Psoas muscle (tissue), 8 donors: Measurements from ENCODE around the gene CDKN2B-AS1. TPM values are rescaled to one million over a fixed set of nuclear protein-coding genes. Genes with fewer than 3 reads are reported as not detected.

Experiments
- ATAC-seq, 4 donors: fragments of 200-7000 bp; cut with Tn5 transposase; one replicate each; pipeline ENCODE4 v1.9.1; 2020; ENCODE audit warnings: moderate library complexity in 3 of 4, mild to moderate bottlenecking in 2 of 4
- DNase-seq, 2 donors: peaks; one replicate each; pipeline ENCODE4 v3.0.0-alpha.2; 2020
- H3K27ac ChIP-seq: fragments of 200-600 bp; one replicate; pipeline ENCODE4 v1.8.0; 2022
- H3K27me3 ChIP-seq, 3 donors: fragments of 200-600 bp in 1 of 3; one replicate each; pipeline versions ENCODE4 v1.6.1 to v1.8.0; 2013 to 2022; ENCODE audit warnings: low read length in 2 of 3, mild to moderate bottlenecking in 2 of 3, moderate library complexity in 1 of 3; ENCODE audit not compliant: insufficient read depth in 3 of 3
- H3K36me3 ChIP-seq, 2 donors: fragments of 200-600 bp in 1 of 2; one replicate each; pipeline versions ENCODE4 v1.6.1 to v1.8.0; 2013 to 2022; ENCODE audit warnings: low read depth in 1 of 2, mild to moderate bottlenecking in 1 of 2, moderate library complexity in 1 of 2; ENCODE audit not compliant: insufficient read depth in 1 of 2
- H3K4me1 ChIP-seq: fragments of 200-600 bp; one replicate; pipeline ENCODE4 v1.8.0; 2022
- H3K4me3 ChIP-seq: fragments of 200-600 bp; one replicate; pipeline ENCODE4 v1.8.0; 2022; ENCODE audit warnings: mild to moderate bottlenecking
- H3K9me3 ChIP-seq: fragments of 200-600 bp; one replicate; pipeline ENCODE4 v1.8.0; 2022
- CTCF ChIP-seq: fragments of 200-600 bp; IDR thresholded peaks from one replicate; pipeline ENCODE4 v1.8.0; 2022; ENCODE audit warnings: antibody characterized with exemption
- WGBS, 3 donors: extraction: QIAGEN DNeasy Blood & Tissue Kit; methylation state at CpG; one replicate each; pipeline versions ENCODE4 v1.1.6 to v1.1.7; 2013; 5-methylcytosine and 5-hydroxymethylcytosine counted together
- intact Hi-C, 2 donors: fragments of 100-400 bp; cut with DNase I; formaldehyde crosslinking; loops; one replicate each; pipeline versions ENCODE4 v1.11.0 to v1.14.2; 2022
- polyA plus RNA-seq, 3 donors: library from polyadenylated mRNA; stranded (reverse); fragments of 200-250 nt; gene quantifications; one replicate each; pipeline ENCODE4 v1.2.3, GENCODE V29; 2013
- total RNA-seq, 4 donors: library from RNA; stranded (reverse); fragmentation: NEBNext Ultra II Directional in 2 of 4; extraction: Animal tissue kit (Norgen Biotek cat#: 25700) in 2 of 4; gene quantifications; one replicate each; pipeline versions ENCODE4 v1.2.1 to v1.2.4, GENCODE V29; 2021 to 2023
- donor health status: healthy with polysubstance abuse.
- donor health status: DM: no; HTN: no; CAD: no; lungs with moderate emphysema.
- donor health status: Bipolar disorder and iron deficiency.
- donor health status: healthy.
- donor health status: DM: yes; HTN: yes; CAD: no.
- donor health status: DM: no; HTN: no; CAD: no.
- donor health status: DM: no; HTN: no; CAD: no.
- donor health status: DM: yes; HTN: yes; CAD: no.

Gene CDKN2B-AS1
- total and polyA plus RNA-seq, 7 donors: 0.40 TPM; not detected in 6

- Histone ChIP-seq H3K9me3 (no peaks in the 10 kb centered on the region), H3K4me3 (no peak overlapping the region), H3K4me1 (no peaks in the 10 kb centered on the region), H3K36me3 (no peaks in the 10 kb centered on the region), H3K27ac (no peak overlapping the region), H3K27me3 (peaks cover 2 to 87% (median 15%) of the 10 kb centered on the region in 3 donors)
- TF ChIP-seq CTCF: no peak
- no peak for DNase-seq
- ATAC-seq: no peak
- intact Hi-C loops: no loop called here
These were observed 10.5 kb upstream of the CDKN2B-AS1 start for GRCh38 chr9:21984101-21984500.

GRCh38 chr9:21985964-21986667 lies 8.5 kb upstream of the CDKN2B-AS1 start:
- DNase-seq (no peak), ATAC-seq (no peak)
- no peak overlapping the region for H3K27ac ChIP-seq
- H3K4me1 ChIP-seq: no peaks in the 10 kb centered on the region
- 63 to 78% (median 75%) methylated on average over 5 of the region's 5 CpGs for WGBS, 3 donors
- H3K27me3 ChIP-seq: peaks cover 9 to 89% (median 11%) of the 10 kb centered on the region in 3 donors
- no peak for TF ChIP-seq CTCF
- H3K9me3 ChIP-seq: no peaks in the 10 kb centered on the region
- no peak overlapping the region for H3K4me3 ChIP-seq
- intact Hi-C loops: no loop called here
- H3K36me3 ChIP-seq: no peaks in the 10 kb centered on the region

- intact Hi-C loops: no loop called here
- H3K27me3 ChIP-seq: peaks cover 10 to 85% (median 11%) of the 10 kb centered on the region in 3 donors
These were observed 6.3 kb upstream of the CDKN2B-AS1 start for GRCh38 chr9:21988056-21988990.

More at GRCh38 chr9:21988056-21988990, 6.3 kb upstream of the CDKN2B-AS1 start:
- H3K27ac ChIP-seq: no peak overlapping the region
- no peak overlapping the region for H3K4me3 ChIP-seq
- 24 to 38% (median 33%) methylated on average over 9 of the region's 9 CpGs for WGBS, 3 donors
- H3K9me3 ChIP-seq: no peaks in the 10 kb centered on the region
- ATAC-seq (no peak), DNase-seq (no peak)
- no peaks in the 10 kb centered on the region for H3K36me3 ChIP-seq
- no peaks in the 10 kb centered on the region for H3K4me1 ChIP-seq
- TF ChIP-seq CTCF: no peak
